CD14-positive monocyte (primary cell): ENCODE data around the gene TKT. TPM values are rescaled to one million over a fixed set of nuclear protein-coding genes. Genes with fewer than 3 reads are reported as not detected.

Experiments
- DNase-seq, 3 donors: peaks; one replicate each; pipeline ENCODE4 v3.0.0-alpha.2; 2011 to 2022
- H2AFZ ChIP-seq: 2 replicates; pipeline ENCODE4 v1.6.0; 2012; ENCODE audit warnings: mild to moderate bottlenecking, low read depth, low read length, inconsistent platforms; ENCODE audit not compliant: insufficient read depth, poor library complexity, severe bottlenecking
- H3K27ac ChIP-seq, 2 donors: 1 replicate in 1 of 2; 2 replicates in 1 of 2; pipeline ENCODE4 v1.5.1; 2012 to 2013; ENCODE audit warnings: low read length in 2 of 2, control low read depth in 1 of 2, inconsistent platforms in 1 of 2, low read depth in 1 of 2, mild to moderate bottlenecking in 1 of 2
- H3K27me3 ChIP-seq, 2 donors: one replicate each; pipeline versions ENCODE4 v1.6.0 to v1.6.1; 2011 to 2013; ENCODE audit warnings: low read length in 2 of 2; ENCODE audit not compliant: control insufficient read depth in 2 of 2, insufficient read depth in 2 of 2
- H3K36me3 ChIP-seq, 2 donors: replicated peaks in 1 of 2; 1 replicate in 1 of 2; 2 replicates in 1 of 2; pipeline versions ENCODE4 v1.5.1 to v1.6.1; 2012 to 2013; ENCODE audit warnings: low read length in 2 of 2, control low read depth in 1 of 2, inconsistent platforms in 1 of 2, mild to moderate bottlenecking in 1 of 2; ENCODE audit not compliant: insufficient read depth in 2 of 2, control insufficient read depth in 1 of 2
- H3K4me1 ChIP-seq, 2 donors: 1 replicate in 1 of 2; 2 replicates in 1 of 2; pipeline versions ENCODE4 v1.5.1 to v1.6.1; 2012 to 2013; ENCODE audit warnings: low read length in 2 of 2, control low read depth in 1 of 2, inconsistent platforms in 1 of 2, mild to moderate bottlenecking in 1 of 2, moderate library complexity in 1 of 2; ENCODE audit not compliant: insufficient read depth in 2 of 2, control insufficient read depth in 1 of 2
- H3K4me2 ChIP-seq: replicated peaks from 2 replicates; pipeline ENCODE3; 2012; ENCODE audit warnings: low read length, moderate library complexity, mild to moderate bottlenecking; ENCODE audit not compliant: poor library complexity, severe bottlenecking; ENCODE audit errors: extremely low read depth
- H3K4me3 ChIP-seq, 3 experiments: fragments of 200-600 bp in 1 of 3; sonication (generic) in 1 of 3; replicated peaks in 1 of 3; 1 replicate in 2 of 3; 2 replicates in 1 of 3; pipeline ENCODE4 v1.5.1; 2011 to 2013; ENCODE audit warnings: low read length in 3 of 3, mild to moderate bottlenecking in 3 of 3, control low read depth in 2 of 3, low read depth in 2 of 3, inconsistent platforms in 1 of 3, moderate library complexity in 1 of 3
- H3K79me2 ChIP-seq: 2 replicates; pipeline ENCODE4 v1.6.0; 2012; ENCODE audit warnings: mild to moderate bottlenecking, control low read depth, inconsistent platforms, low read length, moderate library complexity; ENCODE audit not compliant: insufficient read depth
- H3K9ac ChIP-seq: 2 replicates; pipeline ENCODE4 v1.6.0; 2017; ENCODE audit warnings: low read length, mild to moderate bottlenecking; ENCODE audit not compliant: insufficient read depth, poor library complexity, severe bottlenecking
- H3K9me3 ChIP-seq, 2 donors: replicated peaks in 1 of 2; 1 replicate in 1 of 2; 2 replicates in 1 of 2; pipeline versions ENCODE4 v1.5.1 to v1.6.1; 2012 to 2013; ENCODE audit warnings: low read length in 2 of 2, control low read depth in 1 of 2; ENCODE audit not compliant: control insufficient read depth in 1 of 2, insufficient read depth in 1 of 2
- H4K20me1 ChIP-seq: 2 replicates; pipeline ENCODE4 v1.6.0; 2012; ENCODE audit warnings: mild to moderate bottlenecking, low read length, control low read depth, moderate library complexity; ENCODE audit not compliant: insufficient read depth
- H3K27ac Mint-ChIP-seq, 7 donors: one replicate each; pipeline ENCODE4 v1.8.0; 2020; ENCODE audit warnings: mild to moderate bottlenecking in 7 of 7, mixed read lengths in 7 of 7, moderate library complexity in 6 of 7, inconsistent platforms in 2 of 7
- H3K27me3 Mint-ChIP-seq, 3 donors: one replicate each; pipeline ENCODE4 v1.8.0; 2021 to 2022; ENCODE audit warnings: low read depth in 3 of 3, mild to moderate bottlenecking in 3 of 3, mixed read lengths in 3 of 3, moderate library complexity in 3 of 3, inconsistent platforms in 1 of 3
- H3K36me3 Mint-ChIP-seq, 2 donors: one replicate each; pipeline ENCODE4 v1.8.0; 2020; ENCODE audit warnings: mixed read lengths in 2 of 2, inconsistent platforms in 1 of 2, mild to moderate bottlenecking in 1 of 2
- H3K4me1 Mint-ChIP-seq: one replicate; pipeline ENCODE4 v1.8.0; 2020; ENCODE audit warnings: mild to moderate bottlenecking, mixed read lengths
- H3K4me3 Mint-ChIP-seq, 2 donors: one replicate each; pipeline ENCODE4 v1.8.0; 2020; ENCODE audit warnings: mild to moderate bottlenecking in 2 of 2, mixed read lengths in 2 of 2, moderate library complexity in 1 of 2
- H3K9me3 Mint-ChIP-seq, 7 donors: one replicate each; pipeline ENCODE4 v1.8.0; 2020 to 2022; ENCODE audit warnings: mixed read lengths in 7 of 7, mild to moderate bottlenecking in 6 of 7, moderate library complexity in 6 of 7, inconsistent platforms in 2 of 7
- WGBS: methylation state at CpG from one replicate; pipeline ENCODE4 v1.1.5; 2013; ENCODE audit warnings: missing lambda C conversion rate; ENCODE audit not compliant: insufficient coverage; 5-methylcytosine and 5-hydroxymethylcytosine counted together
- intact Hi-C, 2 donors: fragments of 100-400 bp; cut with micrococcal nuclease; formaldehyde crosslinking; loops; one replicate each; pipeline versions ENCODE4 v1.15.0 to v1.15.1; 2023
- polyA plus RNA-seq, 3 donors: library from polyadenylated mRNA; depleted of rRNA in 1 of 3; unstranded in 2 of 3; stranded (reverse) in 1 of 3; fragments of 300-500 nt in 2 of 3; fragments of >200 nt in 1 of 3; fragmentation: Illumina TruSeq in 2 of 3; gene quantifications; 1 replicate in 2 of 3; 2 replicates in 1 of 3; pipeline ENCODE4 v1.2.3, GENCODE V29; 2012 to 2021
- TF ChIP-seq, protein P1 (sequence below): fragments of 200-600 bp; IDR thresholded peaks from one replicate; pipeline ENCODE4 v1.8.0; 2022; ENCODE audit warnings: antibody characterized with exemption, mild to moderate bottlenecking

The TKT gene
- polyA plus RNA-seq, 3 donors = 496 to 582 (median 562) TPM

- Mint-ChIP-seq H3K4me1 (peaks cover 18% of the 10 kb centered on the region), H3K36me3 (peaks cover 19 to 37% of the 10 kb centered on the region in 2 donors), H3K27ac (peak overlapping the region in 2 of 7 donors; percentile 64 to 75), H3K4me3 (no peak overlapping the region), H3K9me3 (peaks cover 3 to 24% (median 17%) of the 10 kb centered on the region in 7 donors), H3K27me3 (no peaks in the 10 kb centered on the region)
- Histone ChIP-seq H3K4me3 (no peak overlapping the region), H3K4me1 (peaks cover 2 to 16% of the 10 kb centered on the region in 2 donors), H2AFZ (no peak overlapping the region), H3K9me3 (peaks cover 10 to 15% of the 10 kb centered on the region in 2 donors), H3K27ac (no peak overlapping the region), H3K27me3 (no peaks in the 10 kb centered on the region), H3K79me2 (no peaks in the 10 kb centered on the region), H3K9ac (no peak overlapping the region), H3K36me3 (peaks cover 24 to 29% of the 10 kb centered on the region in 2 donors), H3K4me2 (no peak overlapping the region), H4K20me1 (peaks cover 47% of the 10 kb centered on the region)
- DNase-seq = peak; percentile 77 to 79 (median 78)
- intact Hi-C loops = loop anchor here in 1 of 2 donors (10.0 kb wide), 1 partner anchor 55 kb away; no protein-coding TSS in a partner anchor
- TF ChIP-seq, protein P1, sequence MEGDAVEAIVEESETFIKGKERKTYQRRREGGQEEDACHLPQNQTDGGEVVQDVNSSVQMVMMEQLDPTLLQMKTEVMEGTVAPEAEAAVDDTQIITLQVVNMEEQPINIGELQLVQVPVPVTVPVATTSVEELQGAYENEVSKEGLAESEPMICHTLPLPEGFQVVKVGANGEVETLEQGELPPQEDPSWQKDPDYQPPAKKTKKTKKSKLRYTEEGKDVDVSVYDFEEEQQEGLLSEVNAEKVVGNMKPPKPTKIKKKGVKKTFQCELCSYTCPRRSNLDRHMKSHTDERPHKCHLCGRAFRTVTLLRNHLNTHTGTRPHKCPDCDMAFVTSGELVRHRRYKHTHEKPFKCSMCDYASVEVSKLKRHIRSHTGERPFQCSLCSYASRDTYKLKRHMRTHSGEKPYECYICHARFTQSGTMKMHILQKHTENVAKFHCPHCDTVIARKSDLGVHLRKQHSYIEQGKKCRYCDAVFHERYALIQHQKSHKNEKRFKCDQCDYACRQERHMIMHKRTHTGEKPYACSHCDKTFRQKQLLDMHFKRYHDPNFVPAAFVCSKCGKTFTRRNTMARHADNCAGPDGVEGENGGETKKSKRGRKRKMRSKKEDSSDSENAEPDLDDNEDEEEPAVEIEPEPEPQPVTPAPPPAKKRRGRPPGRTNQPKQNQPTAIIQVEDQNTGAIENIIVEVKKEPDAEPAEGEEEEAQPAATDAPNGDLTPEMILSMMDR = peak; percentile 95
- 78% methylated on average over 4 of the region's 10 CpGs for WGBS
These were observed 35.8 kb downstream of the TKT start for GRCh38 chr3:53219895-53220483.

- Histone ChIP-seq H2AFZ (no peak overlapping the region), H3K36me3 (peaks cover 6 to 10% of the 10 kb centered on the region in 2 donors), H4K20me1 (peaks cover 29% of the 10 kb centered on the region), H3K9ac (no peak overlapping the region), H3K27ac (peak overlapping the region in 1 of 2 donors; percentile 46), H3K4me2 (peak overlapping the region; percentile 29), H3K9me3 (peaks cover 10 to 15% of the 10 kb centered on the region in 2 donors), H3K4me3 (no peak overlapping the region), H3K79me2 (no peaks in the 10 kb centered on the region), H3K4me1 (peaks cover 2 to 20% of the 10 kb centered on the region in 2 donors), H3K27me3 (no peaks in the 10 kb centered on the region)
- H3K27me3 Mint-ChIP-seq = peaks cover 0 to 2% (median 0%) of the 10 kb centered on the region in 3 donors
- H3K4me1 Mint-ChIP-seq = peaks cover 18% of the 10 kb centered on the region
- H3K9me3 Mint-ChIP-seq = peaks cover 3 to 21% (median 17%) of the 10 kb centered on the region in 7 donors
- TF ChIP-seq, protein P1 = no peak
- peak overlapping the region in 1 of 2 donors; percentile 58 for H3K4me3 Mint-ChIP-seq
- peak in 2 of 3 donors; percentile 51 to 80 for DNase-seq
- intact Hi-C loops = loop anchor here in 1 of 2 donors (10.0 kb wide), 1 partner anchor 57 kb away; no protein-coding TSS in a partner anchor
- WGBS = 0% methylated on average over 1 of the region's 2 CpGs
- H3K27ac Mint-ChIP-seq = peak overlapping the region in 6 of 7 donors; percentile 73 to 90 (median 84)
- peaks cover 6 to 22% of the 10 kb centered on the region in 2 donors for H3K36me3 Mint-ChIP-seq
These were observed 37.7 kb downstream of the TKT start for GRCh38 chr3:53218131-53218530.
